ENCODE data around the gene TIGD4.

The TIGD4 gene

GRCh38 chr4:152817331-152817730 lies 37.8 kb upstream of the TIGD4 start:
- no peak for DNase-seq (ENCODE audit: low read depth)

GRCh38 chr4:152815078-152815477 lies 35.5 kb upstream of the TIGD4 start:
- no peak overlapping the region for H3K4me3 ChIP-seq (ENCODE audit: low read length)
- DNase-seq (ENCODE audit: low read depth), result no peak
- no peak for TF ChIP-seq CTCF (conservative IDR thresholded peaks at IDR 0.05; ENCODE audit: low read depth, low read length)

More at GRCh38 chr4:152817331-152817730, 37.8 kb upstream of the TIGD4 start:
- no peak overlapping the region for H3K4me3 ChIP-seq (ENCODE audit: low read length)
- TF ChIP-seq CTCF (conservative IDR thresholded peaks at IDR 0.05; ENCODE audit: low read depth, low read length), result no peak

GRCh38 chr4:152810715-152811287 lies 31.3 kb upstream of the TIGD4 start:
- no peak for TF ChIP-seq CTCF (conservative IDR thresholded peaks at IDR 0.05; ENCODE audit: low read depth, low read length)
- no peak for DNase-seq (ENCODE audit: low read depth)
- H3K4me3 ChIP-seq (ENCODE audit: low read length), result no peak overlapping the region

GRCh38 chr4:152808670-152809069 lies 29.1 kb upstream of the TIGD4 start:
- no peak overlapping the region for H3K4me3 ChIP-seq (ENCODE audit: low read length)
- DNase-seq (ENCODE audit: low read depth), result no peak
- no peak for TF ChIP-seq CTCF (conservative IDR thresholded peaks at IDR 0.05; ENCODE audit: low read depth, low read length)

GRCh38 chr4:152807294-152807829 lies 27.8 kb upstream of the TIGD4 start:
- DNase-seq (ENCODE audit: low read depth), result no peak

GRCh38 chr4:152806501-152807125 lies 27.1 kb upstream of the TIGD4 start:
- TF ChIP-seq CTCF (conservative IDR thresholded peaks at IDR 0.05; ENCODE audit: low read depth, low read length), result no peak
- no peak overlapping the region for H3K4me3 ChIP-seq (ENCODE audit: low read length)
- peak; percentile 19 for DNase-seq (ENCODE audit: low read depth)

More at GRCh38 chr4:152807294-152807829, 27.8 kb upstream of the TIGD4 start:
- H3K4me3 ChIP-seq (ENCODE audit: low read length), result no peak overlapping the region
- TF ChIP-seq CTCF (conservative IDR thresholded peaks at IDR 0.05; ENCODE audit: low read depth, low read length), result no peak

- H3K4me3 ChIP-seq (ENCODE audit: low read length), result no peak overlapping the region
- no peak for DNase-seq (ENCODE audit: low read depth)
- TF ChIP-seq CTCF (conservative IDR thresholded peaks at IDR 0.05; ENCODE audit: low read depth, low read length), result no peak
Observed at GRCh38 chr4:152805818-152806217, 26.3 kb upstream of the TIGD4 start.

Data from retinal pigment epithelial cell (primary cell).